ENCODE data around the gene PPP1R7. TPM values are rescaled to one million over a fixed set of nuclear protein-coding genes. Genes with fewer than 3 reads are reported as not detected.
A peak's percentile ranks its signal among the peaks of the same experiment; 100 is the strongest.

Gene PPP1R7
- total RNA-seq, 3 donors from 2014 or later (not counting 1 experiment from before 2014, with no cell fraction given): 57.8 to 66.3 (median 60.4) TPM

- no peaks in the 10 kb centered on the region for H3K4me1 ChIP-seq (ENCODE audit: control insufficient read depth, insufficient read depth, low read length)
- no peaks in the 10 kb centered on the region for H3K36me3 Mint-ChIP-seq
These were observed 80.2 kb downstream of the PPP1R7 start for GRCh38 chr2:241230435-241230834.

GRCh38 chr2:241232736-241233575, 82.7 kb downstream of the PPP1R7 start:
- 93% methylated on average over 10 of the region's 13 CpGs for WGBS (ENCODE audit: insufficient coverage)
- H3K9me3 ChIP-seq (ENCODE audit: control insufficient read depth, insufficient read depth, low read length): no peaks in the 10 kb centered on the region
- intact Hi-C loops (cut with micrococcal nuclease): no loop called here
- H3K4me1 ChIP-seq (ENCODE audit: control insufficient read depth, insufficient read depth, low read length): no peaks in the 10 kb centered on the region
- peaks cover 92% of the 10 kb centered on the region for H3K36me3 ChIP-seq (ENCODE audit: control insufficient read depth, insufficient read depth, low read length)
- ATAC-seq (no peak), DNase-seq (no peak)
- H3K27ac Mint-ChIP-seq: peak overlapping the region in 1 of 2 donors; percentile 21
- H3K4me3 ChIP-seq (ENCODE audit: low read length): no peak overlapping the region
- H3K9me3 Mint-ChIP-seq: no peaks in the 10 kb centered on the region
- H3K27me3 ChIP-seq (ENCODE audit: control insufficient read depth, insufficient read depth, low read length): no peaks in the 10 kb centered on the region
- peaks cover 12% of the 10 kb centered on the region for H3K36me3 Mint-ChIP-seq
- no peaks in the 10 kb centered on the region for H3K4me1 Mint-ChIP-seq
- no peak overlapping the region for H3K4me3 Mint-ChIP-seq
- no peaks in the 10 kb centered on the region for H3K27me3 Mint-ChIP-seq (ENCODE audit: low read depth in 2 of 2)
- no peak overlapping the region for H3K27ac ChIP-seq (ENCODE audit: low read length)
- TF ChIP-seq CTCF (IDR thresholded peaks at IDR 0.05): no peak

More at GRCh38 chr2:241230435-241230834, 80.2 kb downstream of the PPP1R7 start:
- H3K36me3 ChIP-seq (ENCODE audit: control insufficient read depth, insufficient read depth, low read length): peaks cover 77% of the 10 kb centered on the region
- H3K27ac Mint-ChIP-seq: no peak overlapping the region
- no peak for TF ChIP-seq CTCF (IDR thresholded peaks at IDR 0.05)
- intact Hi-C loops (cut with micrococcal nuclease): no loop called here
- WGBS (ENCODE audit: insufficient coverage): 96% methylated on average over 19 of the region's 19 CpGs
- no peak overlapping the region for H3K4me3 Mint-ChIP-seq
- no peak overlapping the region for H3K27ac ChIP-seq (ENCODE audit: low read length)
- H3K27me3 Mint-ChIP-seq (ENCODE audit: low read depth in 2 of 2): no peaks in the 10 kb centered on the region
- ATAC-seq (no peak), DNase-seq (no peak)
- no peaks in the 10 kb centered on the region for H3K27me3 ChIP-seq (ENCODE audit: control insufficient read depth, insufficient read depth, low read length)
- H3K9me3 Mint-ChIP-seq: no peaks in the 10 kb centered on the region
- H3K4me3 ChIP-seq (ENCODE audit: low read length): no peak overlapping the region
- no peaks in the 10 kb centered on the region for H3K9me3 ChIP-seq (ENCODE audit: control insufficient read depth, insufficient read depth, low read length)
- no peaks in the 10 kb centered on the region for H3K4me1 Mint-ChIP-seq

Other genes with a start within 250 kb of the PPP1R7 start
- gene CROCC2, start 244.1 kb upstream of the PPP1R7 start, total RNA-seq: under 1 TPM in 1 of 3 donors, not detected in 2; 0.14 TPM
- gene SNED1, start 151.8 kb upstream of the PPP1R7 start, total RNA-seq: 1 to 10 TPM in 2 of 3 donors, under 1 TPM in 1; 0.97 to 4.9 (median 2.5) TPM
- gene MTERF4, start 48.2 kb upstream of the PPP1R7 start, total RNA-seq: 10 to 100 TPM; 38.9 to 45.5 (median 39.2) TPM
- 10 to 100 TPM; 27.9 to 45.2 (median 36.2) TPM for gene PASK, start 995 bp upstream of the PPP1R7 start, total RNA-seq
- gene ANO7, start 38.2 kb downstream of the PPP1R7 start, total RNA-seq: 1 to 10 TPM in 2 of 3 donors, under 1 TPM in 1; 0.97 to 1.4 (median 1.1) TPM
- gene HDLBP, start 165.2 kb downstream of the PPP1R7 start, total RNA-seq: 100 to 1,000 TPM; 170 to 200 (median 177) TPM
- 100 to 1,000 TPM; 275 to 315 (median 275) TPM for gene SEPTIN2, start 165.5 kb downstream of the PPP1R7 start, total RNA-seq
- 10 to 100 TPM; 26.8 to 40.6 (median 31.6) TPM for gene FARP2, start 205.8 kb downstream of the PPP1R7 start, total RNA-seq